ENCODE measurements around the gene CBARP. TPM values are rescaled to one million over a fixed set of nuclear protein-coding genes. Genes with fewer than 3 reads are reported as not detected.

CBARP gene
- total RNA-seq, 1 experiment from 2014 or later: 13.3 TPM

DNA sequence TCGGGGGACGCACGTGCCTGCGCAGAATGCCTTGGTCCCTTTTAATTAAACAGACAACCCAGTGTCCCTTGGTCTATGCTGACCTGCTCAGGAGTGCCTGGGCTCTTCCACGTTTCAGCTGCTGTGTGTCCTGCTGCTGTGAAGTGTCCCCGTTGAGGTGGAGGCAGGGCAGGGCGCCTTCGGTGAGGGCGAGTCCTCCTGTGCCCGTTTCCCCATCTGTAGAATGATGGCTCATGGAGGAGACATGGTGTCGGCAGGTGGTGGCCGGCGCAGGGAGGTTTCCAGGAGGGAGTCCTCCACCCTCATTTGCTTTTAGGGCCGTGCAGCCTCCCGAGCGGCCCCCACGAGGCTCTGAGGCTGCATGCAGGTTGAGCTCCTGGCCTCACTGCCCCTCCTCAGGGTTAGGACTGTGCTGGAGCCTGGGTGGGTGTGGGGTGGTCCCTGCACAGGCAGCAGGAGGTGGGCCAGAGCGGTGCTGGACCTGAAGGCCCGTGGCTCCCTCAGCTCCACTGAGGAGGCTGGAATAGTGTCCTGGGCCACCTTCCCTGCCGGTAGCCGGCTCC is 23.4 kb downstream of the CBARP start:
- H3K27me3 ChIP-seq (replicated peaks; ENCODE audit: insufficient read depth, low read depth, low read length, poor library complexity): no peaks in the 10 kb centered on the region
- CTCF ChIA-PET: interaction anchor here (0.6 to 1.4 kb wide), 2 partner anchors 8 to 202 kb away, joined by 3 to 4 read pairs; no protein-coding TSS in a partner anchor
- POLR2A ChIA-PET (ENCODE audit: low non-redundant PET): no interaction called here
- H3K36me3 ChIP-seq (ENCODE audit: insufficient read depth, low read length, poor library complexity, severe bottlenecking): peaks cover 3% of the 10 kb centered on the region
- no TSS peak for BruUV-seq (replicated peaks)
- H3K9me3 ChIP-seq (ENCODE audit: low read depth, low read length, poor library complexity, severe bottlenecking): no peaks in the 10 kb centered on the region
- no peak for DNase-seq (ENCODE audit: low spot score)
- no peak for TF ChIP-seq EZH2 (IDR thresholded peaks at IDR 0.05; ENCODE audit: borderline replicate concordance, low read depth, low read length, poor library complexity, severe bottlenecking)
- TF ChIP-seq, protein P1, sequence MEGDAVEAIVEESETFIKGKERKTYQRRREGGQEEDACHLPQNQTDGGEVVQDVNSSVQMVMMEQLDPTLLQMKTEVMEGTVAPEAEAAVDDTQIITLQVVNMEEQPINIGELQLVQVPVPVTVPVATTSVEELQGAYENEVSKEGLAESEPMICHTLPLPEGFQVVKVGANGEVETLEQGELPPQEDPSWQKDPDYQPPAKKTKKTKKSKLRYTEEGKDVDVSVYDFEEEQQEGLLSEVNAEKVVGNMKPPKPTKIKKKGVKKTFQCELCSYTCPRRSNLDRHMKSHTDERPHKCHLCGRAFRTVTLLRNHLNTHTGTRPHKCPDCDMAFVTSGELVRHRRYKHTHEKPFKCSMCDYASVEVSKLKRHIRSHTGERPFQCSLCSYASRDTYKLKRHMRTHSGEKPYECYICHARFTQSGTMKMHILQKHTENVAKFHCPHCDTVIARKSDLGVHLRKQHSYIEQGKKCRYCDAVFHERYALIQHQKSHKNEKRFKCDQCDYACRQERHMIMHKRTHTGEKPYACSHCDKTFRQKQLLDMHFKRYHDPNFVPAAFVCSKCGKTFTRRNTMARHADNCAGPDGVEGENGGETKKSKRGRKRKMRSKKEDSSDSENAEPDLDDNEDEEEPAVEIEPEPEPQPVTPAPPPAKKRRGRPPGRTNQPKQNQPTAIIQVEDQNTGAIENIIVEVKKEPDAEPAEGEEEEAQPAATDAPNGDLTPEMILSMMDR (conservative IDR thresholded peaks at IDR 0.05; ENCODE audit: low read depth, low read length): no peak
- peaks cover 49% of the 10 kb centered on the region for H3K4me1 ChIP-seq (ENCODE audit: insufficient read depth, low read length, poor library complexity, severe bottlenecking)
- intact Hi-C loops (cut with micrococcal nuclease; ENCODE audit: unreplicated experiment): loop anchor here (10.0 kb wide), 1 partner anchor 190 kb away; the partner anchor contains the start of genes CNN2, RNU6-2 and TMEM259
- H3K27ac ChIP-seq (ENCODE audit: low read depth, low read length, poor library complexity, severe bottlenecking): peak overlapping the region; percentile 87
- H3K4me3 ChIP-seq (ENCODE audit: low read depth, low read length, poor library complexity, severe bottlenecking): no peak overlapping the region

DNA sequence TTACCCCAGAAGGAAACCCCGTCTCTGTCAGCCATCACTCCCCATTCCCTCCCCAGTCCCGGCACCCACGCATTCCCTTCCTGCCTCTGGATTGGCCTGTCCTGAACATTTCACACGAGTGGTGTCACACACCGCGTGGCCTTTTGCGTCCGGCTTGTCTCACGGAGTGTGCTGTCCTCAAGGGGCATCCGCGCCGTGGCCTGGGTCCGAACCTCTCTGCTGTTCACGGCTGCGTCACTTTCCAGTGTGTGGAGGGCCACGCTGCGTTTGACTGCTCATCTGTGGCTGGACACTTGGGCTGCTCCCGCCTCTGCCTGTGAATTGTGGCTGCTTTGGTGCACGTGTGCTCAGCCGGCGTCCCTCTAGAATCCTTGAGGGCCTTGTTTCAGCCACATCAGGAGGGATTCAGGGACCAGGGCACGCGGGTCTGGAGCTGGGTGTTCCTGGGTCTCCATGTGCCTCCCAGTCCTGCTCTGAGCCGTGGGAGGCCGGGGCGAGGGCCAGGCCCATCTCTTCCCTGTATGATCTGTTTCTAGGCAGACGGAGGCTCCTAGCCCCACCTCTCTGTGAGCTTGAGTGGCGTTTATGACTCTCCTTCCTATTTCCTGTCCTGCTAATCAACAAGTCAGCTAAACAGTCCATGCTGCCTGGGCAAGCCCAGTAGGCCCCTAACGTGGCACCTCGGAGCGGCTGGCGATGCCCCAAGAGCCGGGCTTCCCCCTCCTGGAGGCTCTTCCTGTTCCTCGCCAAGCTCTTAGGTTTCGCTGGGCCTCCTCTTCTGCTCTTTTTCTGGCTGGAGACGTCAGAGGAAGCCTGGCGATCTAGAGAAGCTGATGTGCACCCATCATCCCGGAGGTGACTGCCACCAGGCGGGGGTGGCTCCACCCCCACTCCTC is 24.2 kb downstream of the CBARP start:
- ChIA-PET CTCF (interaction anchor here (0.6 to 1.4 kb wide), 2 partner anchors 9 to 202 kb away, joined by 3 to 4 read pairs; no protein-coding TSS in a partner anchor), POLR2A (ENCODE audit: low non-redundant PET) (no interaction called here)
- H3K4me1 ChIP-seq (ENCODE audit: insufficient read depth, low read length, poor library complexity, severe bottlenecking): peaks cover 49% of the 10 kb centered on the region
- no peaks in the 10 kb centered on the region for H3K9me3 ChIP-seq (ENCODE audit: low read depth, low read length, poor library complexity, severe bottlenecking)
- H3K27ac ChIP-seq (ENCODE audit: low read depth, low read length, poor library complexity, severe bottlenecking): peak overlapping the region; percentile 87
- no peak for TF ChIP-seq EZH2 (IDR thresholded peaks at IDR 0.05; ENCODE audit: borderline replicate concordance, low read depth, low read length, poor library complexity, severe bottlenecking)
- TF ChIP-seq, protein P1 (conservative IDR thresholded peaks at IDR 0.05; ENCODE audit: low read depth, low read length): no peak
- peak; percentile 92 for DNase-seq (ENCODE audit: low spot score)
- H3K27me3 ChIP-seq (replicated peaks; ENCODE audit: insufficient read depth, low read depth, low read length, poor library complexity): no peaks in the 10 kb centered on the region
- H3K36me3 ChIP-seq (ENCODE audit: insufficient read depth, low read length, poor library complexity, severe bottlenecking): peaks cover 3% of the 10 kb centered on the region
- intact Hi-C loops (cut with micrococcal nuclease; ENCODE audit: unreplicated experiment): loop anchor here (10.0 kb wide), 1 partner anchor 189 kb away; the partner anchor contains the start of genes CNN2, RNU6-2 and TMEM259
- H3K4me3 ChIP-seq (ENCODE audit: low read depth, low read length, poor library complexity, severe bottlenecking): peak overlapping the region; percentile 2
- BruUV-seq (replicated peaks): no TSS peak

- ChIA-PET POLR2A (ENCODE audit: low non-redundant PET) (interaction anchor here (0.8 kb wide), 1 partner anchor 57 kb away, joined by 3 read pairs; no protein-coding TSS in a partner anchor), CTCF (interaction anchor here (0.7 kb wide), 2 partner anchors 8 to 42 kb away, joined by 7 to 9 read pairs; no protein-coding TSS in a partner anchor)
- BruUV-seq (replicated peaks): no TSS peak
- TF ChIP-seq EZH2 (IDR thresholded peaks at IDR 0.05; ENCODE audit: borderline replicate concordance, low read depth, low read length, poor library complexity, severe bottlenecking): no peak
- TF ChIP-seq, protein P1 (conservative IDR thresholded peaks at IDR 0.05; ENCODE audit: low read depth, low read length): no peak
- intact Hi-C loops (cut with micrococcal nuclease; ENCODE audit: unreplicated experiment): loop anchor here (10.0 kb wide), 1 partner anchor 187 kb away; the partner anchor contains the start of genes CNN2, RNU6-2 and TMEM259
- Histone ChIP-seq H3K27ac (ENCODE audit: low read depth, low read length, poor library complexity, severe bottlenecking) (peak overlapping the region; percentile 68), H3K9me3 (ENCODE audit: low read depth, low read length, poor library complexity, severe bottlenecking) (no peaks in the 10 kb centered on the region), H3K36me3 (ENCODE audit: insufficient read depth, low read length, poor library complexity, severe bottlenecking) (peaks cover 3% of the 10 kb centered on the region), H3K4me1 (ENCODE audit: insufficient read depth, low read length, poor library complexity, severe bottlenecking) (peaks cover 54% of the 10 kb centered on the region), H3K4me3 (ENCODE audit: low read depth, low read length, poor library complexity, severe bottlenecking) (peak overlapping the region; percentile 34), H3K27me3 (replicated peaks; ENCODE audit: insufficient read depth, low read depth, low read length, poor library complexity) (no peaks in the 10 kb centered on the region)
- DNase-seq (ENCODE audit: low spot score): peak; percentile 90
Measured at GRCh38 chr19:1211494-1212234, 26.1 kb downstream of the CBARP start.
